Ishikawa (cell line): ENCODE measurements around the gene KRTAP19-1.

Experiments
- CEBPB ChIP-seq: IDR thresholded peaks from 2 replicates; pipeline ENCODE4 v1.6.1; 2012
- CREB1 ChIP-seq: IDR thresholded peaks from 2 replicates; pipeline ENCODE4 v1.6.1; 2012; ENCODE audit warnings: low read depth
- EP300 ChIP-seq: IDR thresholded peaks from 2 replicates; pipeline ENCODE4 v1.6.1; 2012; ENCODE audit warnings: borderline replicate concordance
- RAD21 ChIP-seq: IDR thresholded peaks from 2 replicates; pipeline ENCODE4 v1.6.1; 2012; ENCODE audit warnings: low read depth
- TAF1 ChIP-seq: IDR thresholded peaks from 2 replicates; pipeline ENCODE4 v1.6.1; 2012; ENCODE audit warnings: low read depth, mild to moderate bottlenecking
- TCF12 ChIP-seq: IDR thresholded peaks from 2 replicates; pipeline ENCODE4 v1.6.1; 2012; ENCODE audit warnings: low read depth
- YY1 ChIP-seq: IDR thresholded peaks from 2 replicates; pipeline ENCODE4 v1.6.1; 2012; ENCODE audit warnings: low read depth
- ZBTB7A ChIP-seq: IDR thresholded peaks from 2 replicates; pipeline ENCODE4 v1.6.1; 2012; ENCODE audit warnings: low read depth
- TF ChIP-seq, protein P1 (sequence below): IDR thresholded peaks from 2 replicates; pipeline ENCODE4 v1.6.1; 2012; ENCODE audit warnings: low read depth, mild to moderate bottlenecking
- TF ChIP-seq, protein P2 (sequence below): IDR thresholded peaks from 2 replicates; pipeline ENCODE4 v1.6.1; 2012

DNA sequence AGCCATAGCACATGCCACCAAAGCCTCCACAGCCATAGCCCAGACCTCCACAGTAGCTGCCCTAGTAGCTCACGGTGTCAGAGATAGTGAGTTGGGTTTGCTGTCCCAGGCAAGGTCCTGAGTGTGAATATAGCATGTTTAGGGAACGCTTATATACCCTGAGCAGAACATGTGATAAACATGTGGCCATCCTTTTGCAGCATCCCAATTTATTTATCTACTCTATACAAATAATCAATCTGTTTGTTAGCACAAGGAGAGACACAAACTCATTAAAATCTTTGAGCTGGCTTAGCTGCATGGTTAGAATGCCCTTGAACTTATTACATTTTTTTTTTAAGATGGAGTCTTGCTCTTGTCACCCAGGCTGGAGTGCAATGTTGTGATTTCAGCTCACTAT is 7.2 kb upstream of the KRTAP19-1 start, which contains the start of gene KRTAP19-2:
- TF ChIP-seq CEBPB (no peak), YY1 (no peak), ZBTB7A (no peak), EP300 (no peak), TAF1 (no peak), CREB1 (no peak), TCF12 (no peak), RAD21 (no peak)
- TF ChIP-seq, protein P1, sequence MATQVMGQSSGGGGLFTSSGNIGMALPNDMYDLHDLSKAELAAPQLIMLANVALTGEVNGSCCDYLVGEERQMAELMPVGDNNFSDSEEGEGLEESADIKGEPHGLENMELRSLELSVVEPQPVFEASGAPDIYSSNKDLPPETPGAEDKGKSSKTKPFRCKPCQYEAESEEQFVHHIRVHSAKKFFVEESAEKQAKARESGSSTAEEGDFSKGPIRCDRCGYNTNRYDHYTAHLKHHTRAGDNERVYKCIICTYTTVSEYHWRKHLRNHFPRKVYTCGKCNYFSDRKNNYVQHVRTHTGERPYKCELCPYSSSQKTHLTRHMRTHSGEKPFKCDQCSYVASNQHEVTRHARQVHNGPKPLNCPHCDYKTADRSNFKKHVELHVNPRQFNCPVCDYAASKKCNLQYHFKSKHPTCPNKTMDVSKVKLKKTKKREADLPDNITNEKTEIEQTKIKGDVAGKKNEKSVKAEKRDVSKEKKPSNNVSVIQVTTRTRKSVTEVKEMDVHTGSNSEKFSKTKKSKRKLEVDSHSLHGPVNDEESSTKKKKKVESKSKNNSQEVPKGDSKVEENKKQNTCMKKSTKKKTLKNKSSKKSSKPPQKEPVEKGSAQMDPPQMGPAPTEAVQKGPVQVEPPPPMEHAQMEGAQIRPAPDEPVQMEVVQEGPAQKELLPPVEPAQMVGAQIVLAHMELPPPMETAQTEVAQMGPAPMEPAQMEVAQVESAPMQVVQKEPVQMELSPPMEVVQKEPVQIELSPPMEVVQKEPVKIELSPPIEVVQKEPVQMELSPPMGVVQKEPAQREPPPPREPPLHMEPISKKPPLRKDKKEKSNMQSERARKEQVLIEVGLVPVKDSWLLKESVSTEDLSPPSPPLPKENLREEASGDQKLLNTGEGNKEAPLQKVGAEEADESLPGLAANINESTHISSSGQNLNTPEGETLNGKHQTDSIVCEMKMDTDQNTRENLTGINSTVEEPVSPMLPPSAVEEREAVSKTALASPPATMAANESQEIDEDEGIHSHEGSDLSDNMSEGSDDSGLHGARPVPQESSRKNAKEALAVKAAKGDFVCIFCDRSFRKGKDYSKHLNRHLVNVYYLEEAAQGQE, result no peak
- TF ChIP-seq, protein P2, sequence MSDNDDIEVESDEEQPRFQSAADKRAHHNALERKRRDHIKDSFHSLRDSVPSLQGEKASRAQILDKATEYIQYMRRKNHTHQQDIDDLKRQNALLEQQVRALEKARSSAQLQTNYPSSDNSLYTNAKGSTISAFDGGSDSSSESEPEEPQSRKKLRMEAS, result no peak
